B cell (primary cell): Measurements from ENCODE around the gene CCDC78. TPM values are rescaled to one million over a fixed set of nuclear protein-coding genes. Genes with fewer than 3 reads are reported as not detected.

Experiments
- ATAC-seq: fragments of 200-7000 bp; cut with Tn5 transposase; one replicate; pipeline ENCODE4 v1.10.0; 2021; ENCODE audit warnings: low read depth, mild to moderate bottlenecking, moderate number of reproducible peaks, moderate library complexity
- CTCF ChIA-PET: fragments of 350-600 bp; sonication (Branson Sonifier 250); formaldehyde crosslinking; loops from one replicate; lab custom pipeline; 2021; ENCODE audit warnings: antibody characterized with exemption, inconsistent platforms; lab: Charles Lee
- POLR2A ChIA-PET: fragments of 350-600 bp; sonication (Branson Sonifier 250); formaldehyde crosslinking; loops from one replicate; lab custom pipeline; 2021; ENCODE audit warnings: antibody characterized with exemption; lab: Charles Lee
- DNase-seq: peaks from one replicate; pipeline ENCODE4 v3.0.0; 2013
- H2AFZ ChIP-seq: 2 replicates; pipeline ENCODE4 v1.6.1; 2012; ENCODE audit warnings: mild to moderate bottlenecking, low read depth, low read length; ENCODE audit not compliant: insufficient read depth, poor library complexity, severe bottlenecking
- H3K27ac ChIP-seq, 2 donors: 1 replicate in 1 of 2; 2 replicates in 1 of 2; pipeline ENCODE4 v1.5.1; 2012 to 2013; ENCODE audit warnings: low read length in 2 of 2, mild to moderate bottlenecking in 2 of 2, moderate library complexity in 1 of 2
- H3K27me3 ChIP-seq, 4 experiments: fragments of 200-600 bp in 1 of 4; sonication (generic) in 1 of 4; replicated peaks in 1 of 4; 1 replicate in 2 of 4; 2 replicates in 2 of 4; pipeline versions ENCODE4 v1.6.1 to v1.7.0; 2013 to 2016; ENCODE audit warnings: low read length in 3 of 4, mild to moderate bottlenecking in 2 of 4, mixed read lengths in 1 of 4, moderate library complexity in 1 of 4; ENCODE audit not compliant: insufficient read depth in 4 of 4, control insufficient read depth in 3 of 4; ENCODE audit errors: control extremely low read depth in 1 of 4
- H3K36me3 ChIP-seq, 2 experiments: replicated peaks in 1 of 2; 1 replicate in 1 of 2; 2 replicates in 1 of 2; pipeline versions ENCODE4 v1.6.1 to v1.7.1; 2013; ENCODE audit warnings: low read length in 1 of 2; ENCODE audit not compliant: insufficient read depth in 2 of 2, control insufficient read depth in 1 of 2; ENCODE audit errors: control extremely low read depth in 1 of 2, extremely low read depth in 1 of 2
- H3K4me1 ChIP-seq, 2 donors: fragments of 200-600 bp in 1 of 2; sonication (generic) in 1 of 2; 1 replicate in 1 of 2; 2 replicates in 1 of 2; pipeline versions ENCODE4 v1.5.1 to v1.6.1; 2013 to 2017; ENCODE audit warnings: low read length in 2 of 2; ENCODE audit not compliant: control insufficient read depth in 2 of 2, insufficient read depth in 2 of 2
- H3K4me2 ChIP-seq: replicated peaks from 2 replicates; pipeline ENCODE3; 2012; ENCODE audit warnings: mild to moderate bottlenecking, low read depth, low read length; ENCODE audit not compliant: poor library complexity, severe bottlenecking
- H3K4me3 ChIP-seq, 5 experiments: fragments of 200-600 bp in 1 of 5; sonication (generic) in 1 of 5; 1 replicate in 3 of 5; 2 replicates in 2 of 5; pipeline versions ENCODE4 v1.5.1 to v1.7.0; 2011 to 2016; ENCODE audit warnings: low read length in 4 of 5, mild to moderate bottlenecking in 4 of 5, low read depth in 2 of 5, control low read depth in 1 of 5, moderate library complexity in 1 of 5; ENCODE audit not compliant: insufficient read depth in 1 of 5; ENCODE audit errors: control extremely low read depth in 1 of 5, extremely low read depth in 1 of 5
- H3K79me2 ChIP-seq: fragments of 200-600 bp; sonication (generic); one replicate; pipeline ENCODE4 v1.6.0; 2016; ENCODE audit warnings: low read length; ENCODE audit not compliant: control insufficient read depth, insufficient read depth
- H3K9ac ChIP-seq: fragments of 200-600 bp; sonication (generic); 2 replicates; pipeline ENCODE4 v1.6.1; 2017; ENCODE audit warnings: mild to moderate bottlenecking, low read length, moderate library complexity
- H3K9me3 ChIP-seq, 3 donors: one replicate each; pipeline versions ENCODE4 v1.6.1 to v1.7.1; 2013; ENCODE audit warnings: low read length in 2 of 3; ENCODE audit not compliant: control insufficient read depth in 2 of 3, insufficient read depth in 1 of 3; ENCODE audit errors: control extremely low read depth in 1 of 3
- H4K20me1 ChIP-seq: 2 replicates; pipeline ENCODE4 v1.6.0; 2012; ENCODE audit warnings: mild to moderate bottlenecking, low read length; ENCODE audit not compliant: insufficient read depth, control insufficient read depth, poor library complexity, severe bottlenecking
- H3K27ac Mint-ChIP-seq: one replicate; pipeline ENCODE4 v1.8.0; 2021; ENCODE audit warnings: mixed read lengths
- H3K27me3 Mint-ChIP-seq: one replicate; pipeline ENCODE4 v1.8.0; 2021; ENCODE audit warnings: mixed read lengths
- H3K4me1 Mint-ChIP-seq: one replicate; pipeline ENCODE4 v1.8.0; 2021; ENCODE audit warnings: mixed read lengths
- H3K4me3 Mint-ChIP-seq: one replicate; pipeline ENCODE4 v1.8.0; 2021; ENCODE audit warnings: mixed read lengths
- H3K9me3 Mint-ChIP-seq: one replicate; pipeline ENCODE4 v1.8.0; 2022; ENCODE audit warnings: mixed read lengths; ENCODE audit not compliant: insufficient read depth
- CTCF ChIP-seq: fragments of 200-600 bp; IDR thresholded peaks from one replicate; pipeline ENCODE4 v1.8.0; 2022; ENCODE audit warnings: antibody characterized with exemption, mild to moderate bottlenecking
- EZH2 ChIP-seq: IDR thresholded peaks from 2 replicates; pipeline ENCODE4 v1.6.1; 2012; ENCODE audit warnings: borderline replicate concordance, low read depth, mild to moderate bottlenecking, moderate library complexity, low read length; ENCODE audit not compliant: insufficient read depth, poor library complexity, severe bottlenecking
- WGBS: methylation state at CpG from one replicate; pipeline ENCODE4 v1.1.5; 2013; ENCODE audit warnings: missing lambda C conversion rate; ENCODE audit not compliant: insufficient coverage; 5-methylcytosine and 5-hydroxymethylcytosine counted together
- intact Hi-C: fragments of 100-400 bp; cut with micrococcal nuclease; formaldehyde crosslinking; loops from one replicate; pipeline ENCODE4 v1.10.0; 2022
- polyA plus RNA-seq: library from polyadenylated mRNA; depleted of rRNA; stranded (reverse); fragments of >200 nt; gene quantifications from 2 replicates; pipeline ENCODE4 v1.2.3, GENCODE V29; 2012
- total RNA-seq, 2 donors: library from RNA; stranded (reverse); fragments of 120-200 nt in 1 of 2; gene quantifications; 1 replicate in 1 of 2; 2 replicates in 1 of 2; pipeline versions ENCODE4 v1.2.3 to v1.2.4, GENCODE V29; 2013 to 2022

The CCDC78 gene
- total and polyA plus RNA-seq, 2 donors (not counting 1 experiment from before 2014, with no cell fraction given): 11.8 to 34.2 TPM

- Histone ChIP-seq H2AFZ (peak overlapping the region; percentile 71), H3K4me2 (peak overlapping the region; percentile 96), H3K27ac (no peak overlapping the region), H3K27me3 (peaks cover 0 to 59% (median 25%) of the 10 kb centered on the region in 4 experiments), H3K4me3 (peak overlapping the region; percentile 12 to 67 (median 55)), H3K4me1 (peaks cover 30 to 38% of the 10 kb centered on the region in 2 donors), H3K79me2 (no peaks in the 10 kb centered on the region), H3K9ac (peak overlapping the region; percentile 73), H3K9me3 (peaks cover 0 to 38% (median 0%) of the 10 kb centered on the region in 3 donors), H3K36me3 (no peaks in the 10 kb centered on the region), H4K20me1 (no peaks in the 10 kb centered on the region)
- 4% methylated on average over 71 of the region's 71 CpGs for WGBS
- H3K27ac Mint-ChIP-seq: peak overlapping the region; percentile 65
- H3K4me3 Mint-ChIP-seq: peak overlapping the region; percentile 87
- ATAC-seq (peak; percentile 76), DNase-seq (peak; percentile 70)
- peaks cover 17% of the 10 kb centered on the region for H3K27me3 Mint-ChIP-seq
- peaks cover 16% of the 10 kb centered on the region for H3K4me1 Mint-ChIP-seq
- no peaks in the 10 kb centered on the region for H3K9me3 Mint-ChIP-seq
- TF ChIP-seq CTCF: no peak
- ChIA-PET CTCF (no interaction called here), POLR2A (interaction anchor here (1.0 kb wide), 1 partner anchor 59 kb away, joined by 3 read pairs; the partner anchor contains the start of gene METTL26)
- intact Hi-C loops: no loop called here
Observed at GRCh38 chr16:695355-696089, 30.7 kb downstream of the CCDC78 start.

- H3K4me3 Mint-ChIP-seq: peak overlapping the region; percentile 41
- intact Hi-C loops: no loop called here
Observed at GRCh38 chr16:694863-695354, 31.3 kb downstream of the CCDC78 start.

More at GRCh38 chr16:694863-695354, 31.3 kb downstream of the CCDC78 start:
- Histone ChIP-seq H3K4me1 (peaks cover 27 to 38% of the 10 kb centered on the region in 2 donors), H4K20me1 (no peaks in the 10 kb centered on the region), H3K9ac (peak overlapping the region; percentile 58), H3K36me3 (no peaks in the 10 kb centered on the region), H3K79me2 (peaks cover under 1% of the 10 kb centered on the region), H3K27me3 (peaks cover 0 to 53% (median 20%) of the 10 kb centered on the region in 4 experiments), H3K9me3 (peaks cover 0 to 34% (median 0%) of the 10 kb centered on the region in 3 donors), H3K4me2 (peak overlapping the region; percentile 96), H3K27ac (no peak overlapping the region), H2AFZ (peak overlapping the region; percentile 33), H3K4me3 (peak overlapping the region in 4 of 5 experiments; percentile 40 to 58 (median 52))
- no peaks in the 10 kb centered on the region for H3K9me3 Mint-ChIP-seq
- WGBS: 0% methylated on average over 23 of the region's 37 CpGs
- no peak overlapping the region for H3K27ac Mint-ChIP-seq
- no peak for TF ChIP-seq CTCF
- TF ChIP-seq EZH2: no peak
- peak; percentile 44 for DNase-seq
- ChIA-PET POLR2A (interaction anchor here (1.0 kb wide), 1 partner anchor 59 kb away, joined by 3 read pairs; the partner anchor contains the start of gene METTL26), CTCF (no interaction called here)
- ATAC-seq: no peak
- peaks cover 17% of the 10 kb centered on the region for H3K27me3 Mint-ChIP-seq
- H3K4me1 Mint-ChIP-seq: peaks cover 20% of the 10 kb centered on the region
